Activated T-helper 17 cell treated with anti-CD3 and anti-CD28 coated beads, Interleukin-2, amount 50 U/mL, for 72 hours (primary cell): ENCODE measurements around the gene MVP. TPM values are rescaled to one million over a fixed set of nuclear protein-coding genes. Genes with fewer than 3 reads are reported as not detected.
A peak's percentile ranks its signal among the peaks of the same experiment; 100 is the strongest.

Experiments used
- ATAC-seq: fragments of 150-1000 bp; cut with Tn5 transposase; replicated peaks from 2 replicates; pipeline ENCODE4 v1.10.0; 2021; ENCODE audit warnings: mild to moderate bottlenecking, moderate library complexity
- H3K27ac Mint-ChIP-seq: one replicate; pipeline ENCODE4 v1.8.0; 2022; ENCODE audit warnings: mixed read lengths
- H3K27me3 Mint-ChIP-seq: one replicate; pipeline ENCODE4 v1.8.0; 2022; ENCODE audit warnings: mixed read lengths
- H3K36me3 Mint-ChIP-seq: one replicate; pipeline ENCODE4 v1.8.0; 2022; ENCODE audit warnings: low read depth, mild to moderate bottlenecking, mixed read lengths
- H3K4me1 Mint-ChIP-seq: one replicate; pipeline ENCODE4 v1.8.0; 2022; ENCODE audit warnings: mixed read lengths
- H3K4me3 Mint-ChIP-seq: one replicate; pipeline ENCODE4 v1.8.0; 2022; ENCODE audit warnings: mild to moderate bottlenecking, mixed read lengths
- H3K9me3 Mint-ChIP-seq: one replicate; pipeline ENCODE4 v1.8.0; 2022; ENCODE audit warnings: mixed read lengths
- total RNA-seq, 2 donors: library from RNA; stranded (reverse); gene quantifications; one replicate each; pipeline ENCODE4 v1.2.3, GENCODE V29; 2022

The MVP gene
- total RNA-seq, 2 donors from 2014 or later = 101 to 133 TPM

GRCh38 chr16:29834079-29834478 is 13.8 kb downstream of the MVP start:
- no peaks in the 10 kb centered on the region for H3K27me3 Mint-ChIP-seq
- no peak overlapping the region for H3K4me3 Mint-ChIP-seq
- ATAC-seq = peak; percentile 71
- H3K9me3 Mint-ChIP-seq = no peaks in the 10 kb centered on the region
- H3K36me3 Mint-ChIP-seq = peaks cover 95% of the 10 kb centered on the region
- H3K4me1 Mint-ChIP-seq = peaks cover 16% of the 10 kb centered on the region
- H3K27ac Mint-ChIP-seq = peak overlapping the region; percentile 24

- Mint-ChIP-seq H3K9me3 (no peaks in the 10 kb centered on the region), H3K4me3 (no peak overlapping the region), H3K27me3 (no peaks in the 10 kb centered on the region), H3K27ac (no peak overlapping the region), H3K4me1 (peaks cover 7% of the 10 kb centered on the region), H3K36me3 (peaks cover 98% of the 10 kb centered on the region)
- ATAC-seq = no peak
Observed at GRCh38 chr16:29835926-29836325, 15.7 kb downstream of the MVP start.

- no peaks in the 10 kb centered on the region for H3K9me3 Mint-ChIP-seq
- peaks cover 98% of the 10 kb centered on the region for H3K36me3 Mint-ChIP-seq
- no peak overlapping the region for H3K27ac Mint-ChIP-seq
- H3K4me1 Mint-ChIP-seq = peaks cover 7% of the 10 kb centered on the region
- no peak for ATAC-seq
- H3K27me3 Mint-ChIP-seq = no peaks in the 10 kb centered on the region
- H3K4me3 Mint-ChIP-seq = no peak overlapping the region
Observed at GRCh38 chr16:29836623-29837022, 16.4 kb downstream of the MVP start.

- peaks cover 7% of the 10 kb centered on the region for H3K4me1 Mint-ChIP-seq
- H3K27me3 Mint-ChIP-seq = no peaks in the 10 kb centered on the region
- no peak overlapping the region for H3K27ac Mint-ChIP-seq
- no peak for ATAC-seq
- H3K9me3 Mint-ChIP-seq = no peaks in the 10 kb centered on the region
- peaks cover 95% of the 10 kb centered on the region for H3K36me3 Mint-ChIP-seq
- no peak overlapping the region for H3K4me3 Mint-ChIP-seq
Observed at GRCh38 chr16:29837841-29838240, 17.6 kb downstream of the MVP start.

GRCh38 chr16:29839822-29840221 is 19.6 kb downstream of the MVP start:
- H3K4me1 Mint-ChIP-seq = no peaks in the 10 kb centered on the region
- peaks cover 94% of the 10 kb centered on the region for H3K36me3 Mint-ChIP-seq
- peak overlapping the region; percentile 65 for H3K27ac Mint-ChIP-seq
- H3K9me3 Mint-ChIP-seq = no peaks in the 10 kb centered on the region
- H3K4me3 Mint-ChIP-seq = no peak overlapping the region
- no peak for ATAC-seq
- H3K27me3 Mint-ChIP-seq = no peaks in the 10 kb centered on the region

- Mint-ChIP-seq H3K9me3 (no peaks in the 10 kb centered on the region), H3K36me3 (peaks cover 94% of the 10 kb centered on the region)
Observed at GRCh38 chr16:29840240-29840639, 20.0 kb downstream of the MVP start.

GRCh38 chr16:29841631-29842030 is 21.4 kb downstream of the MVP start:
- H3K36me3 Mint-ChIP-seq = peaks cover 89% of the 10 kb centered on the region
- ATAC-seq = no peak
- H3K4me1 Mint-ChIP-seq = no peaks in the 10 kb centered on the region
- H3K9me3 Mint-ChIP-seq = no peaks in the 10 kb centered on the region
- H3K4me3 Mint-ChIP-seq = no peak overlapping the region
- H3K27me3 Mint-ChIP-seq = no peaks in the 10 kb centered on the region
- no peak overlapping the region for H3K27ac Mint-ChIP-seq

More at GRCh38 chr16:29840240-29840639, 20.0 kb downstream of the MVP start:
- Mint-ChIP-seq H3K4me1 (no peaks in the 10 kb centered on the region), H3K4me3 (no peak overlapping the region), H3K27me3 (no peaks in the 10 kb centered on the region), H3K27ac (peak overlapping the region; percentile 65)
- ATAC-seq = no peak

GRCh38 chr16:29842732-29843346 is 22.6 kb downstream of the MVP start:
- Mint-ChIP-seq H3K4me1 (no peaks in the 10 kb centered on the region), H3K36me3 (peaks cover 87% of the 10 kb centered on the region), H3K4me3 (no peak overlapping the region), H3K27me3 (no peaks in the 10 kb centered on the region), H3K27ac (no peak overlapping the region), H3K9me3 (no peaks in the 10 kb centered on the region)
- peak; percentile 29 for ATAC-seq

GRCh38 chr16:29843931-29844330 is 23.7 kb downstream of the MVP start:
- no peak for ATAC-seq
- no peaks in the 10 kb centered on the region for H3K9me3 Mint-ChIP-seq
- H3K27me3 Mint-ChIP-seq = no peaks in the 10 kb centered on the region
- H3K36me3 Mint-ChIP-seq = peaks cover 87% of the 10 kb centered on the region
- no peak overlapping the region for H3K4me3 Mint-ChIP-seq
- H3K4me1 Mint-ChIP-seq = no peaks in the 10 kb centered on the region
- H3K27ac Mint-ChIP-seq = peak overlapping the region; percentile 66

- no peak for ATAC-seq
- no peaks in the 10 kb centered on the region for H3K27me3 Mint-ChIP-seq
- no peak overlapping the region for H3K4me3 Mint-ChIP-seq
- H3K9me3 Mint-ChIP-seq = no peaks in the 10 kb centered on the region
- H3K4me1 Mint-ChIP-seq = no peaks in the 10 kb centered on the region
- no peak overlapping the region for H3K27ac Mint-ChIP-seq
- peaks cover 87% of the 10 kb centered on the region for H3K36me3 Mint-ChIP-seq
Observed at GRCh38 chr16:29844575-29845331, 24.5 kb downstream of the MVP start.

GRCh38 chr16:29845656-29846055 is 25.4 kb downstream of the MVP start:
- no peak for ATAC-seq
- H3K9me3 Mint-ChIP-seq = no peaks in the 10 kb centered on the region
- H3K27ac Mint-ChIP-seq = no peak overlapping the region
- H3K36me3 Mint-ChIP-seq = peaks cover 87% of the 10 kb centered on the region
- H3K4me1 Mint-ChIP-seq = no peaks in the 10 kb centered on the region
- H3K4me3 Mint-ChIP-seq = no peak overlapping the region
- no peaks in the 10 kb centered on the region for H3K27me3 Mint-ChIP-seq

- H3K9me3 Mint-ChIP-seq = no peaks in the 10 kb centered on the region
- no peaks in the 10 kb centered on the region for H3K27me3 Mint-ChIP-seq
- H3K4me3 Mint-ChIP-seq = no peak overlapping the region
- peaks cover 67% of the 10 kb centered on the region for H3K36me3 Mint-ChIP-seq
- H3K4me1 Mint-ChIP-seq = no peaks in the 10 kb centered on the region
- H3K27ac Mint-ChIP-seq = no peak overlapping the region
- ATAC-seq = peak; percentile 95
Observed at GRCh38 chr16:29848420-29849297, 28.4 kb downstream of the MVP start.

- ATAC-seq = no peak
- peaks cover 58% of the 10 kb centered on the region for H3K36me3 Mint-ChIP-seq
Observed at GRCh38 chr16:29849505-29849904, 29.2 kb downstream of the MVP start.

GRCh38 chr16:29850998-29851397 is 30.7 kb downstream of the MVP start:
- peaks cover 43% of the 10 kb centered on the region for H3K36me3 Mint-ChIP-seq
- H3K4me3 Mint-ChIP-seq = no peak overlapping the region
- no peaks in the 10 kb centered on the region for H3K4me1 Mint-ChIP-seq
- no peak overlapping the region for H3K27ac Mint-ChIP-seq
- H3K9me3 Mint-ChIP-seq = no peaks in the 10 kb centered on the region
- no peak for ATAC-seq
- no peaks in the 10 kb centered on the region for H3K27me3 Mint-ChIP-seq

More at GRCh38 chr16:29849505-29849904, 29.2 kb downstream of the MVP start:
- H3K27ac Mint-ChIP-seq = peak overlapping the region; percentile 46
- no peaks in the 10 kb centered on the region for H3K27me3 Mint-ChIP-seq
- no peaks in the 10 kb centered on the region for H3K4me1 Mint-ChIP-seq
- no peaks in the 10 kb centered on the region for H3K9me3 Mint-ChIP-seq
- H3K4me3 Mint-ChIP-seq = no peak overlapping the region
